Right lobe of liver (tissue), 6 donors: ENCODE data around the gene SVBP. TPM values are rescaled to one million over a fixed set of nuclear protein-coding genes. Genes with fewer than 3 reads are reported as not detected.
A peak's percentile ranks its signal among the peaks of the same experiment; 100 is the strongest.
"Not testable (repeated sequence)": the region's sequence is repeated elsewhere in the genome, so short reads cannot be mapped to it uniquely, and the experiment has no call there.

Experiments
- ATAC-seq, 4 donors: fragments of 200-7000 bp; cut with Tn5 transposase; one replicate each; pipeline ENCODE4 v1.9.1; 2020; ENCODE audit warnings: mild to moderate bottlenecking in 4 of 4, moderate library complexity in 4 of 4
- DNase-seq, 3 donors: peaks; one replicate each; pipeline ENCODE4 v3.0.0-alpha.2; 2020
- H3K27ac ChIP-seq, 3 donors: fragments of 200-600 bp; one replicate each; pipeline ENCODE4 v1.8.0; 2022
- H3K27me3 ChIP-seq, 2 donors: fragments of 200-600 bp; one replicate each; pipeline ENCODE4 v1.8.0; 2022
- H3K36me3 ChIP-seq, 4 donors: fragments of 200-600 bp; sonication (generic) in 1 of 4; one replicate each; pipeline versions ENCODE4 v1.5.1 to v1.8.0; 2017 to 2022; ENCODE audit warnings: control low read depth in 1 of 4
- H3K4me1 ChIP-seq, 4 donors: fragments of 200-600 bp; sonication (generic) in 1 of 4; one replicate each; pipeline versions ENCODE4 v1.5.1 to v1.8.0; 2017 to 2022; ENCODE audit warnings: control low read depth in 1 of 4
- H3K4me3 ChIP-seq, 3 donors: fragments of 200-600 bp; one replicate each; pipeline ENCODE4 v1.8.0; 2022
- H3K9me3 ChIP-seq, 4 donors: fragments of 200-600 bp; sonication (generic) in 1 of 4; one replicate each; pipeline versions ENCODE4 v1.5.1 to v1.8.0; 2017 to 2022; ENCODE audit warnings: control low read depth in 1 of 4
- CTCF ChIP-seq, 4 donors: fragments of 200-600 bp in 3 of 4; fragments of 450-650 bp in 1 of 4; IDR thresholded peaks; one replicate each; pipeline versions ENCODE4 v1.5.1 to v1.8.0; 2016 to 2022; ENCODE audit warnings: antibody characterized with exemption in 4 of 4, mild to moderate bottlenecking in 2 of 4
- POLR2A ChIP-seq: fragments of 450-650 bp; IDR thresholded peaks from one replicate; pipeline ENCODE4 v1.6.1; 2017; ENCODE audit warnings: antibody characterized with exemption, mild to moderate bottlenecking
- WGBS: methylation state at CpG from one replicate; pipeline ENCODE4 v1.1.6; 2018; ENCODE audit warnings: low coverage, low lambda C conversion rate; ENCODE audit not compliant: insufficient coverage; ENCODE audit errors: missing lambda C conversion rate; 5-methylcytosine and 5-hydroxymethylcytosine counted together
- intact Hi-C, 2 donors: fragments of 100-400 bp; cut with DNase I; formaldehyde crosslinking; loops; one replicate each; pipeline versions ENCODE4 v1.11.2 to v1.14.1; 2022
- long read RNA-seq: library from polyadenylated mRNA; unstranded; transcript quantifications from one replicate; pipeline ENCODE4 v2.0.0, GENCODE V29; 2019
- total RNA-seq, 6 experiments: library from RNA; depleted of rRNA in 2 of 6; stranded (reverse); fragments of >200 nt in 2 of 6; fragmentation: NEBNext Ultra II Directional in 3 of 6; extraction: Animal tissue kit (Norgen Biotek cat#: 25700) in 3 of 6; gene quantifications; one replicate each; pipeline versions ENCODE4 v1.1.0 to v1.2.4, GENCODE V29; 2016 to 2023
- donor health status: DM: no; HTN: yes; CAD: no.
- donor health status: DM: no; HTN: no; CAD: no.
- donor health status: DM: no; HTN: no; CAD: no.
- donor health status: DM: no; HTN: yes; CAD: no.
- donor health status: DM: no; HTN: yes; CAD: no.

Gene SVBP
- total RNA-seq, result 10 to 100 TPM in 3 of 6 experiments, 1 to 10 TPM in 3; 6.0 to 12.8 (median 10.6) TPM
- long read RNA-seq, transcript SVBP-201 (3 exons, 658 nt), result major isoform, 5 of 6 reads
- long read RNA-seq, partial matches to known transcripts, result 0 of 6 reads
- long read RNA-seq, other reads (novel, unspliced or antisense), result 1 of 6 reads

- no peaks in the 10 kb centered on the region for H3K36me3 ChIP-seq
- TF ChIP-seq POLR2A, result peak; percentile 54
- no peak for TF ChIP-seq CTCF (IDR thresholded peaks at IDR 0.05)
- H3K4me1 ChIP-seq, result peaks cover 0 to 45% (median 20%) of the 10 kb centered on the region in 4 donors
- peak within 1 kb of the TSS; percentile 64 to 72 (median 66) for H3K4me3 ChIP-seq
- peak; percentile 85 to 95 (median 86) for ATAC-seq
- peak; percentile 96 to 97 (median 97) for DNase-seq
- 0% methylated on average over 17 of the region's 66 CpGs for WGBS
- no peaks in the 10 kb centered on the region for H3K9me3 ChIP-seq
- no peaks in the 10 kb centered on the region for H3K27me3 ChIP-seq
- peak within 1 kb of the TSS; percentile 83 to 94 (median 93) for H3K27ac ChIP-seq
- intact Hi-C loops, result no loop called here
Measured at GRCh38 chr1:42816585-42817439, at the start of gene SVBP, which contains the start of gene ERMAP. SVBP (minus strand) TSS chr1:42817397; CDS start chr1:42816544, 853 bp downstream. ERMAP (plus strand) TSS chr1:42817122; CDS start chr1:42830449, 13,327 bp downstream.

- WGBS, result 82% methylated on average over 5 of the region's 5 CpGs
- H3K4me3 ChIP-seq, result no peak overlapping the region
- H3K9me3 ChIP-seq, result no peaks in the 10 kb centered on the region
- no peaks in the 10 kb centered on the region for H3K36me3 ChIP-seq
- intact Hi-C loops, result no loop called here
- DNase-seq (no peak), ATAC-seq (no peak)
- no peaks in the 10 kb centered on the region for H3K27me3 ChIP-seq
- no peak overlapping the region for H3K27ac ChIP-seq
- TF ChIP-seq POLR2A, result no peak
- no peak for TF ChIP-seq CTCF (IDR thresholded peaks at IDR 0.05)
- no peaks in the 10 kb centered on the region for H3K4me1 ChIP-seq
Measured at GRCh38 chr1:42866549-42866948, 49.4 kb upstream of the SVBP start.

- H3K9me3 ChIP-seq, result no peaks in the 10 kb centered on the region
- no peak overlapping the region for H3K27ac ChIP-seq
- no peak for DNase-seq
- H3K4me1 ChIP-seq, result no peaks in the 10 kb centered on the region
- no peaks in the 10 kb centered on the region for H3K36me3 ChIP-seq
- H3K4me3 ChIP-seq, result no peak overlapping the region
- intact Hi-C loops, result no loop called here
- no peak for ATAC-seq
- no peaks in the 10 kb centered on the region for H3K27me3 ChIP-seq
- no peak for TF ChIP-seq POLR2A
- TF ChIP-seq CTCF (IDR thresholded peaks at IDR 0.05), result no peak
Measured at GRCh38 chr1:42861014-42861399, 43.8 kb upstream of the SVBP start.

GRCh38 chr1:42860339-42861013 lies 43.3 kb upstream of the SVBP start:
- Histone ChIP-seq H3K27ac (no peak overlapping the region), H3K36me3 (no peaks in the 10 kb centered on the region), H3K9me3 (no peaks in the 10 kb centered on the region), H3K4me3 (no peak overlapping the region), H3K4me1 (no peaks in the 10 kb centered on the region), H3K27me3 (no peaks in the 10 kb centered on the region)
- DNase-seq, result no peak
- WGBS, result 56% methylated on average over 3 of the region's 4 CpGs
- no peak for TF ChIP-seq POLR2A
- TF ChIP-seq CTCF (IDR thresholded peaks at IDR 0.05), result peak in 1 of 4 donors; percentile 4
- no peak for ATAC-seq
- intact Hi-C loops, result no loop called here

GRCh38 chr1:42859366-42859765 lies 42.2 kb upstream of the SVBP start:
- H3K4me1 ChIP-seq, result not testable (repeated sequence)

GRCh38 chr1:42856554-42856953 lies 39.4 kb upstream of the SVBP start:
- H3K36me3 ChIP-seq, H3K4me3 ChIP-seq, intact Hi-C loops, ATAC-seq, H3K9me3 ChIP-seq, DNase-seq, H3K27ac ChIP-seq, H3K27me3 ChIP-seq, H3K4me1 ChIP-seq: not testable (repeated sequence)
- 77% methylated on average over 3 of the region's 3 CpGs for WGBS

More at GRCh38 chr1:42859366-42859765, 42.2 kb upstream of the SVBP start:
- H3K9me3 ChIP-seq, H3K36me3 ChIP-seq, intact Hi-C loops, DNase-seq, H3K4me3 ChIP-seq, H3K27me3 ChIP-seq, H3K27ac ChIP-seq, ATAC-seq: not testable (repeated sequence)
- 75% methylated on average over 3 of the region's 5 CpGs for WGBS
